Measurements from ENCODE around the gene ZPLD1.

The ZPLD1 gene

GRCh38 chr3:102470066-102470465 is 35.3 kb downstream of the ZPLD1 start:
- Histone ChIP-seq H3K79me2 (ENCODE audit: insufficient read depth, low read length) (no peaks in the 10 kb centered on the region), H3K9me3 (ENCODE audit: low read length) (no peaks in the 10 kb centered on the region), H3K4me1 (ENCODE audit: insufficient read depth, low read length, severe bottlenecking) (no peaks in the 10 kb centered on the region), H2AFZ (ENCODE audit: low read length) (no peak overlapping the region), H3K9ac (ENCODE audit: low read length) (no peak overlapping the region), H3K27ac (ENCODE audit: low read depth, low read length, poor library complexity, severe bottlenecking) (no peak overlapping the region), H3F3A (ENCODE audit: insufficient read depth, low read length) (no peaks in the 10 kb centered on the region), H4K20me1 (ENCODE audit: insufficient read depth, low read length) (no peaks in the 10 kb centered on the region), H3K4me2 (ENCODE audit: low read length) (no peak overlapping the region), H3K36me3 (ENCODE audit: insufficient read depth, low read length) (no peaks in the 10 kb centered on the region), H3K27me3 (ENCODE audit: insufficient read depth, low read length) (no peaks in the 10 kb centered on the region), H3K4me3 (ENCODE audit: low read depth, low read length, poor library complexity, severe bottlenecking) (no peak overlapping the region), H3K9me2 (ENCODE audit: low read depth, low read length) (no peaks in the 10 kb centered on the region)
- no peak for TF ChIP-seq CTCF (IDR thresholded peaks at IDR 0.05; ENCODE audit: low read length)

- peak; percentile 46; the same call in 1 of the 2 replicates for TF ChIP-seq CTCF (IDR thresholded peaks at IDR 0.05; ENCODE audit: low read length)
- no peak for TF ChIP-seq EZH2 (IDR thresholded peaks at IDR 0.05; ENCODE audit: borderline replicate concordance, low read length)
- no peaks in the 10 kb centered on the region for H3K36me3 ChIP-seq (ENCODE audit: insufficient read depth, low read length)
Observed at GRCh38 chr3:102471001-102471400, 36.2 kb downstream of the ZPLD1 start.

DNA sequence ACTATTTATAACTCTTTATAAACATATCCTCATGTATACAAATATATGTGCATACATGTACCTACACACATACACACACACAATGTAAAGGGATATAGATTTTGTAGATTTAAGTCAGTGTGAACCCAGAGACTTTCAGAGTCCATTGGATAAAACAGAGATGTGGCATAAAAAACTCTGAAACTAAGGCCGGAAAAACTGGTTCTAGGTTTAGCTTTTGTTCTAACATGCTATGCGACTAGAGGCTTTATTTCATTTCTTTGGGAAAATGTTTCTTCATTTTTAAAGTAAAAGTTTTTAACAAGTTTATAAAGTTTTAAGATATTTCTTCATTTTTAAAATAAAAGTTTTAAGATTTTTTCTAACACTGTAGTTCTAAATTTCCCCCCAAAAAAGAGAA is 36.7 kb downstream of the ZPLD1 start:
- no peaks in the 10 kb centered on the region for H3K79me2 ChIP-seq (ENCODE audit: insufficient read depth, low read length)
- H3K9ac ChIP-seq (ENCODE audit: low read length): no peak overlapping the region
- H3K27me3 ChIP-seq (ENCODE audit: insufficient read depth, low read length): no peaks in the 10 kb centered on the region
- TF ChIP-seq EZH2 (IDR thresholded peaks at IDR 0.05; ENCODE audit: borderline replicate concordance, low read length) (no peak), CTCF (IDR thresholded peaks at IDR 0.05; ENCODE audit: low read length) (no peak)
- H2AFZ ChIP-seq (ENCODE audit: low read length): no peak overlapping the region
- no peaks in the 10 kb centered on the region for H3K36me3 ChIP-seq (ENCODE audit: insufficient read depth, low read length)
- H3K9me2 ChIP-seq (ENCODE audit: low read depth, low read length): no peaks in the 10 kb centered on the region
- no peak overlapping the region for H3K4me3 ChIP-seq (ENCODE audit: low read depth, low read length, poor library complexity, severe bottlenecking)
- H4K20me1 ChIP-seq (ENCODE audit: insufficient read depth, low read length): no peaks in the 10 kb centered on the region
- no peaks in the 10 kb centered on the region for H3K4me1 ChIP-seq (ENCODE audit: insufficient read depth, low read length, severe bottlenecking)
- H3F3A ChIP-seq (ENCODE audit: insufficient read depth, low read length): no peaks in the 10 kb centered on the region
- H3K9me3 ChIP-seq (ENCODE audit: low read length): no peaks in the 10 kb centered on the region
- H3K4me2 ChIP-seq (ENCODE audit: low read length): no peak overlapping the region
- no peak overlapping the region for H3K27ac ChIP-seq (ENCODE audit: low read depth, low read length, poor library complexity, severe bottlenecking)

More at GRCh38 chr3:102471001-102471400, 36.2 kb downstream of the ZPLD1 start:
- Histone ChIP-seq H3F3A (ENCODE audit: insufficient read depth, low read length) (no peaks in the 10 kb centered on the region), H3K79me2 (ENCODE audit: insufficient read depth, low read length) (no peaks in the 10 kb centered on the region), H3K27ac (ENCODE audit: low read depth, low read length, poor library complexity, severe bottlenecking) (no peak overlapping the region), H3K9ac (ENCODE audit: low read length) (no peak overlapping the region), H3K9me2 (ENCODE audit: low read depth, low read length) (no peaks in the 10 kb centered on the region), H3K4me3 (ENCODE audit: low read depth, low read length, poor library complexity, severe bottlenecking) (no peak overlapping the region), H2AFZ (ENCODE audit: low read length) (no peak overlapping the region), H4K20me1 (ENCODE audit: insufficient read depth, low read length) (no peaks in the 10 kb centered on the region), H3K4me2 (ENCODE audit: low read length) (no peak overlapping the region), H3K9me3 (ENCODE audit: low read length) (no peaks in the 10 kb centered on the region), H3K4me1 (ENCODE audit: insufficient read depth, low read length, severe bottlenecking) (no peaks in the 10 kb centered on the region), H3K27me3 (ENCODE audit: insufficient read depth, low read length) (no peaks in the 10 kb centered on the region)

Data from OCI-LY1 (cell line).